Measurements from ENCODE around the gene FXYD1.

Gene FXYD1

DNA sequence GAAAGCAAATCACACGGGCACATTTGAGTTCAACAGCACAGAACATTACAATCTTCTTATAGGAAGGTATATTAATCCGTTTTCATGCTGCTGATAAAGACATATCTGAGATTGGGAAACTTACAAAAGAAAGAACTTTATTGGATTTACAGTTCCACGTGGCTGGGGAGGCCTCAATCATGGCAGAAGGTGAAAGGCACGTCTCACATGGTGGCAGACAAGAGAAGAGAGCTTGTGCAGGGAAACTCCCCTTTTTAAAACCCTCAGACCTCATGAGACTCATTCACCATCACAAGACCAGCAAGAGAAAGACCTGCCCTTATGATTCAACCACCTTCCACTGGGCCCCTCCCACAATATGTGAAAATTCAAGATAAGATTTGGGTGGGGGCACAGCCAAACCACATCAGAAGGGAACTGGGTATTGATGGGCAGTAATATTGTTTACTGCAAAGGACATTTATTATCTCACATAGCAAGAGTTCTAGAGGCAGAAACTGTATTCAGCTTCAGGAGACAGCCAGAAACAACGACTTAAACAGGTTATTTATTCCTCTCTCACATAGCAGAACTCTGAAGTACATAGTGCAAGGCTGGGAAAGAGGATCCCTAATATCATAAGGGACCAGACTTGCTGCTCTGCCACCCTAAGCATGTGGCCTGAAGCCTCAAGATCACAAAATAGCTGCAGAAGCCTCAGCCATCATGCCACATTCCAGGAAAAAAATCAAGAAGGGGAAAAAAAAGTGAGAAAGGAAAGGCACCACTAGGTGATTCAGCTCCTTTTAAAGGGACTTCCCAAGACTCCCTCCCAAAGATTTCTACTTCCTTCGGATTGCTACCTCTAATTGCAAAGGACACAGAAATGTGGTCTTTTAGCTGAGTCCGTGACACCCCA, 39.0 kb downstream of the FXYD1 start:
- H3K27me3 Mint-ChIP-seq = peaks cover 11% of the 10 kb centered on the region
- H3K36me3 Mint-ChIP-seq (ENCODE audit: low read depth) = no peaks in the 10 kb centered on the region
- no peak overlapping the region for H3K4me3 Mint-ChIP-seq
- no peaks in the 10 kb centered on the region for H3K9me3 Mint-ChIP-seq
- no peak overlapping the region for H3K27ac Mint-ChIP-seq
- intact Hi-C loops (cut with micrococcal nuclease) = no loop called here
- H3K4me1 Mint-ChIP-seq (ENCODE audit: low read depth) = peaks cover 17% of the 10 kb centered on the region

DNA sequence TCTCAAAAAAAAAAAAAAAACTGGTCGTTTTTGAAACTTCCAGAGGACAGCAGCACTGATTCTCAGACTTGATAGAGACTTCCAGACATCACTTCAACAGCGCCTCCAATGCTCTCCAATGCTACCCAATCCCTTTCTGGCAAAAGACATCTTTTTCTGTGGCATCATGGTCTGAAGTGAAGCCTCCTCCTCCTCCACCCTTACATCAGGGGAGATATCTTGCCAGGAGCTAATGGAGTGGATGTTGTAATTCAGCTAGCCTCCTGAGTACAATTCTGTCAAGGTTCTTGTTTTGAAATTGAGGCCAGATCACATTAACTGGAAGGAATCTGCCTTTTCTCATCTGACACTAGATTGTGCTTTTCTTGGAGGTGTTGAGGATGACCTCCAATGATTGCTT, 40.1 kb downstream of the FXYD1 start:
- intact Hi-C loops (cut with micrococcal nuclease) = no loop called here
- H3K4me3 Mint-ChIP-seq = no peak overlapping the region
- no peaks in the 10 kb centered on the region for H3K36me3 Mint-ChIP-seq (ENCODE audit: low read depth)
- peaks cover 17% of the 10 kb centered on the region for H3K4me1 Mint-ChIP-seq (ENCODE audit: low read depth)
- H3K27me3 Mint-ChIP-seq = peaks cover 11% of the 10 kb centered on the region
- H3K9me3 Mint-ChIP-seq = no peaks in the 10 kb centered on the region
- no peak overlapping the region for H3K27ac Mint-ChIP-seq

GRCh38 chr19:35179830-35180229, 41.2 kb downstream of the FXYD1 start:
- Mint-ChIP-seq H3K4me3 (no peak overlapping the region), H3K27ac (no peak overlapping the region), H3K36me3 (ENCODE audit: low read depth) (no peaks in the 10 kb centered on the region), H3K27me3 (peaks cover 11% of the 10 kb centered on the region), H3K9me3 (no peaks in the 10 kb centered on the region), H3K4me1 (ENCODE audit: low read depth) (peaks cover 16% of the 10 kb centered on the region)
- intact Hi-C loops (cut with micrococcal nuclease) = no loop called here

DNA sequence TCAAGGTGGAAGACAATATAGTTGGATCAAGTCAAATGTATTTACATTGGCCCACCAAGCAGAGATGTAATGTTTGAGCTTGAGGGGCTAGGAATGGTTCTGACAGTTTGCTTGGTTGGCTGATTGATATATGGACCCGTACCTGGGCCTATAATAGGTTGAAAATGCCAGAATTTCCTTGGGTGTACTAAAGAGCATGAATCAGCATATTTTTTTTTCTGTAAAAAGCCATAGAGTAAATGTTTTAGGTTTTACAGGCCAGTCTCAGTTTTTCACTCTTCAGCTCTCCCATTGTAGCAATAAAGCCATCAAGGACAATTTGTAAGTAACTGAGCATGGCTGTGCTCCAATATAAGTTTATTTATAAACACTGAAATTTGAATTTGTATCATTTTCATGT, 42.8 kb downstream of the FXYD1 start:
- Mint-ChIP-seq H3K27ac (no peak overlapping the region), H3K36me3 (ENCODE audit: low read depth) (no peaks in the 10 kb centered on the region), H3K4me1 (ENCODE audit: low read depth) (peaks cover under 1% of the 10 kb centered on the region), H3K27me3 (peaks cover 12% of the 10 kb centered on the region), H3K9me3 (no peaks in the 10 kb centered on the region), H3K4me3 (no peak overlapping the region)
- intact Hi-C loops (cut with micrococcal nuclease) = no loop called here

GRCh38 chr19:35184267-35184666, 45.6 kb downstream of the FXYD1 start:
- intact Hi-C loops (cut with micrococcal nuclease) = no loop called here
- Mint-ChIP-seq H3K27ac (no peak overlapping the region), H3K36me3 (ENCODE audit: low read depth) (no peaks in the 10 kb centered on the region), H3K9me3 (no peaks in the 10 kb centered on the region), H3K4me3 (no peak overlapping the region), H3K4me1 (ENCODE audit: low read depth) (no peaks in the 10 kb centered on the region), H3K27me3 (peaks cover 9% of the 10 kb centered on the region)

DNA sequence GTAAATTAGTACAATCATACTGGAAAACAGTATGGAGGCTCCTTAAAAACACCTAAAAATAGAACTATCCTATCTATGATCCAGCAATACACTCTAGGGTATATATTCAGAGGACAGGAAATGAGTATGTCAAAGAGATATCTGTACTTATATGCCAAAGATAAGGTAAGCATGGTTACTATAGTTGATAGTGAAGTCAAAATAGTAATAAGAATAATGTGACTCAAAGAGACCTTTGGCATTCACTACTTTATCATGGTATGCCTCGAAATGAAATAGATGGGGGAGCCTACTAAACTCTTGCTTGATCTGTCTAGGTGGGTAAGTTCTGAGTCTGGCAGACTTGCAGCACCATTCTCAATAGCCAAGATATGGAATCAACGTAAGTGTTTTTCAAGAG, 46.3 kb downstream of the FXYD1 start:
- intact Hi-C loops (cut with micrococcal nuclease) = no loop called here

More for the DNA sequence above, 46.3 kb downstream of the FXYD1 start:
- Mint-ChIP-seq H3K27me3 (peaks cover 5% of the 10 kb centered on the region), H3K4me1 (ENCODE audit: low read depth) (no peaks in the 10 kb centered on the region), H3K4me3 (no peak overlapping the region), H3K9me3 (no peaks in the 10 kb centered on the region), H3K36me3 (ENCODE audit: low read depth) (no peaks in the 10 kb centered on the region), H3K27ac (no peak overlapping the region)

All from dendritic cell treated with granulocyte-macrophage colony-stimulating factor and Interleukin-4, amounts not matched to agents 40 ng/mL and 50 ng/mL, for 4 days (primary cell).